Neural crest cell (in vitro differentiated cells): ENCODE data around the gene METRN. TPM values are rescaled to one million over a fixed set of nuclear protein-coding genes. Genes with fewer than 3 reads are reported as not detected.
"Not testable (repeated sequence)": the region's sequence is repeated elsewhere in the genome, so short reads cannot be mapped to it uniquely, and the experiment has no call there.

Experiments used
- DNase-seq: peaks from one replicate; pipeline ENCODE4 v3.0.0; 2021; ENCODE audit warnings: low read depth, mixed read lengths, low spot score
- H3K27ac Mint-ChIP-seq: one replicate; pipeline ENCODE4 v1.8.0; 2021; ENCODE audit warnings: mild to moderate bottlenecking, mixed read lengths; ENCODE audit not compliant: unreplicated experiment
- H3K27me3 Mint-ChIP-seq: 2 replicates; pipeline ENCODE4 v1.8.0; 2021; ENCODE audit warnings: low read depth, mild to moderate bottlenecking, mixed read lengths
- H3K36me3 Mint-ChIP-seq: 2 replicates; pipeline ENCODE4 v1.8.0; 2021; ENCODE audit warnings: low read depth, mild to moderate bottlenecking, mixed read lengths
- H3K4me1 Mint-ChIP-seq: 2 replicates; pipeline ENCODE4 v1.8.0; 2021; ENCODE audit warnings: mixed read lengths
- H3K4me3 Mint-ChIP-seq: one replicate; pipeline ENCODE4 v1.8.0; 2021; ENCODE audit warnings: mild to moderate bottlenecking, mixed read lengths
- H3K9me3 Mint-ChIP-seq: 2 replicates; pipeline ENCODE4 v1.8.0; 2021; ENCODE audit warnings: mixed read lengths
- total RNA-seq: library from RNA; stranded (reverse); gene quantifications from 2 replicates; pipeline ENCODE4 v1.2.1, GENCODE V29; 2021
- TF ChIP-seq, protein P1 (sequence below): fragments of 200-600 bp; sonication (generic); conservative IDR thresholded peaks from 2 replicates; pipeline ENCODE4 v1.5.0; 2021; ENCODE audit warnings: antibody characterized with exemption, mild to moderate bottlenecking

Gene METRN
- total RNA-seq, 1 donor from 2014 or later: 224 TPM

- not testable (repeated sequence) for H3K27ac Mint-ChIP-seq, DNase-seq
- H3K27me3 Mint-ChIP-seq: peaks cover 34% of the 10 kb centered on the region
Observed at GRCh38 chr16:712740-713250, 2.1 kb upstream of the METRN start.

DNA sequence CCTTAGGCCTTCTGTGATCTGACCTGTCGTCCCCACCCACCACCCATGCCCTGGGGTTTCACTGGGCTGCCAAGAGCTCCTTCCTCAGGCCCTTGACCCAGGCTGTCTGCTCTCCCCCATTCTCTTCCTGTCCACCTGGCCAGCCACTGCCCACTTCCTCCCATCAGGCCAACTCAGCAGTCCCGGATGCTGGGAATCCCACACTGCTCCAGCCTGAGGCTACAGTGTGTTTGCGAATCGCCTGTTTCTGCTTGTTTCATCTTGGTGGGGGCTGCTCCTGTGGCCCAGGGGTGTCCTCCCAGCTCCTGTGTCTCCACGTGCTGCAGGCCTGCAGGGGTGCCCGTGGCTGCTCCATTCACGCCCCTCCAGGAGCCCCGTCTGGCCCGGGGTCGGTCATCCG is 839 bp upstream of the METRN start:
- Mint-ChIP-seq H3K27me3 (peaks cover 22% of the 10 kb centered on the region), H3K27ac (no peak overlapping the region), H3K4me1 (peaks cover 29% of the 10 kb centered on the region), H3K36me3 (no peaks in the 10 kb centered on the region), H3K4me3 (peak overlapping the region; percentile 86), H3K9me3 (no peaks in the 10 kb centered on the region)
- TF ChIP-seq, protein P1, sequence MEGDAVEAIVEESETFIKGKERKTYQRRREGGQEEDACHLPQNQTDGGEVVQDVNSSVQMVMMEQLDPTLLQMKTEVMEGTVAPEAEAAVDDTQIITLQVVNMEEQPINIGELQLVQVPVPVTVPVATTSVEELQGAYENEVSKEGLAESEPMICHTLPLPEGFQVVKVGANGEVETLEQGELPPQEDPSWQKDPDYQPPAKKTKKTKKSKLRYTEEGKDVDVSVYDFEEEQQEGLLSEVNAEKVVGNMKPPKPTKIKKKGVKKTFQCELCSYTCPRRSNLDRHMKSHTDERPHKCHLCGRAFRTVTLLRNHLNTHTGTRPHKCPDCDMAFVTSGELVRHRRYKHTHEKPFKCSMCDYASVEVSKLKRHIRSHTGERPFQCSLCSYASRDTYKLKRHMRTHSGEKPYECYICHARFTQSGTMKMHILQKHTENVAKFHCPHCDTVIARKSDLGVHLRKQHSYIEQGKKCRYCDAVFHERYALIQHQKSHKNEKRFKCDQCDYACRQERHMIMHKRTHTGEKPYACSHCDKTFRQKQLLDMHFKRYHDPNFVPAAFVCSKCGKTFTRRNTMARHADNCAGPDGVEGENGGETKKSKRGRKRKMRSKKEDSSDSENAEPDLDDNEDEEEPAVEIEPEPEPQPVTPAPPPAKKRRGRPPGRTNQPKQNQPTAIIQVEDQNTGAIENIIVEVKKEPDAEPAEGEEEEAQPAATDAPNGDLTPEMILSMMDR: no peak
- DNase-seq: no peak

More at GRCh38 chr16:712740-713250, 2.1 kb upstream of the METRN start:
- peak overlapping the region; percentile 80 for H3K4me3 Mint-ChIP-seq
- TF ChIP-seq, protein P1: peak; percentile 61
- H3K36me3 Mint-ChIP-seq, H3K9me3 Mint-ChIP-seq: not testable (repeated sequence)
- H3K4me1 Mint-ChIP-seq: peaks cover 23% of the 10 kb centered on the region

DNA sequence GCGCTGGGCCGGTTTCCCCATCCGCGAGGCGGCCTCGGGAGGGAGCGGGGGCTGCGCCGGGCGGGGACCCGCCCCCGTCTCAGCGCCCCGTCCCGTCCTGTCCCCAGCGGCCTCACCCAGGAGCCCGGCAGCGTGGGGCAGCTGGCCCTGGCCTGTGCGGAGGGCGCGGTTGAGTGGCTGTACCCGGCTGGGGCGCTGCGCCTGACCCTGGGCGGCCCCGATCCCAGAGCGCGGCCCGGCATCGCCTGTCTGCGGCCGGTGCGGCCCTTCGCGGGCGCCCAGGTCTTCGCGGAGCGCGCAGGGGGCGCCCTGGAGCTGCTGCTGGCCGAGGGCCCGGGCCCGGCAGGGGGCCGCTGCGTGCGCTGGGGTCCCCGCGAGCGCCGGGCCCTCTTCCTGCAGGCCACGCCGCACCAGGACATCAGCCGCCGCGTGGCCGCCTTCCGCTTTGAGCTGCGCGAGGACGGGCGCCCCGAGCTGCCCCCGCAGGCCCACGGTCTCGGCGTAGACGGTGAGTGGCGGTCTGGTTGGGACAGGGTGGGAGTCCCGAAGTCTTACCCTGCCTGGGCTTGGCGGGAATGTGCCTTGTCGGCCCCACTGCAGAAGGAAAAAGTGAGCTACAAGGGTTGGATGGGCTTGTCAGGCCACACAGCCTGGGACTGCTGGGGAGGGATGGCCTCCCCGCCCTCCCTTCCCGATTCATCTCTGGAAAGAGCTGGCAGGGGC is 720 bp downstream of the METRN start:
- no peak for DNase-seq
- Mint-ChIP-seq H3K4me3 (peak overlapping the region; percentile 95), H3K27me3 (peaks cover 17% of the 10 kb centered on the region), H3K36me3 (no peaks in the 10 kb centered on the region), H3K9me3 (no peaks in the 10 kb centered on the region), H3K27ac (peak overlapping the region; percentile 96), H3K4me1 (peaks cover 32% of the 10 kb centered on the region)
- TF ChIP-seq, protein P1: peak; percentile 14

- Mint-ChIP-seq H3K36me3 (no peaks in the 10 kb centered on the region), H3K27me3 (peaks cover 17% of the 10 kb centered on the region), H3K9me3 (no peaks in the 10 kb centered on the region), H3K4me1 (peaks cover 32% of the 10 kb centered on the region), H3K27ac (peak overlapping the region; percentile 96), H3K4me3 (peak overlapping the region; percentile 95)
- TF ChIP-seq, protein P1: no peak
- peak; percentile 90 for DNase-seq
Observed at GRCh38 chr16:716200-716568, 1.3 kb downstream of the METRN start.

DNA sequence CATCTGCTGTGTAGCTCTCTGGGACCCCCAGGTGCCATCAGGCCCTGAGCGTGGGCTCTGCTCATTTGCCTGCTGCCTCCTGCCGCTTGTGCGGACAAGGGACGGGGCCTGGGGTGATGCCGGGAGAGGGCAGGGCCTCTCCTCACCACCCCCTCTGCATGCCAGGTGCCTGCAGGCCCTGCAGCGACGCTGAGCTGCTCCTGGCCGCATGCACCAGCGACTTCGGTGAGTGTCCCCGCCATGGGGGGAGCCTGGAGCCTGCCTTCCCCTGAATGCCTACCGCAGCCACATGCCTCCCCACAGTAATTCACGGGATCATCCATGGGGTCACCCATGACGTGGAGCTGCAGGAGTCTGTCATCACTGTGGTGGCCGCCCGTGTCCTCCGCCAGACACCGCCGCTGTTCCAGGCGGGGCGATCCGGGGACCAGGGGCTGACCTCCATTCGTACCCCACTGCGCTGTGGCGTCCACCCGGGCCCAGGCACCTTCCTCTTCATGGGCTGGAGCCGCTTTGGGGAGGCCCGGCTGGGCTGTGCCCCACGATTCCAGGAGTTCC is 1.9 kb downstream of the METRN start:
- Mint-ChIP-seq H3K4me3 (peak overlapping the region; percentile 95), H3K27ac (no peak overlapping the region), H3K9me3 (no peaks in the 10 kb centered on the region), H3K27me3 (peaks cover 17% of the 10 kb centered on the region), H3K4me1 (peaks cover 32% of the 10 kb centered on the region), H3K36me3 (no peaks in the 10 kb centered on the region)
- TF ChIP-seq, protein P1: no peak
- no peak for DNase-seq
